Loucy (cell line): ENCODE data around the gene HELZ.

Experiments
- EZH2phosphoT487 ChIP-seq: fragments of 200-600 bp; IDR thresholded peaks from 2 replicates; pipeline ENCODE4 v1.6.1; 2018; ENCODE audit warnings: antibody characterized with exemption, mild to moderate bottlenecking, moderate library complexity, borderline replicate concordance
- TF ChIP-seq, protein P1 (sequence below): fragments of 200-600 bp; sonication (generic); conservative IDR thresholded peaks from 2 replicates; pipeline ENCODE4 v1.5.1; 2014; ENCODE audit warnings: mild to moderate bottlenecking, antibody characterized with exemption, low read length

DNA sequence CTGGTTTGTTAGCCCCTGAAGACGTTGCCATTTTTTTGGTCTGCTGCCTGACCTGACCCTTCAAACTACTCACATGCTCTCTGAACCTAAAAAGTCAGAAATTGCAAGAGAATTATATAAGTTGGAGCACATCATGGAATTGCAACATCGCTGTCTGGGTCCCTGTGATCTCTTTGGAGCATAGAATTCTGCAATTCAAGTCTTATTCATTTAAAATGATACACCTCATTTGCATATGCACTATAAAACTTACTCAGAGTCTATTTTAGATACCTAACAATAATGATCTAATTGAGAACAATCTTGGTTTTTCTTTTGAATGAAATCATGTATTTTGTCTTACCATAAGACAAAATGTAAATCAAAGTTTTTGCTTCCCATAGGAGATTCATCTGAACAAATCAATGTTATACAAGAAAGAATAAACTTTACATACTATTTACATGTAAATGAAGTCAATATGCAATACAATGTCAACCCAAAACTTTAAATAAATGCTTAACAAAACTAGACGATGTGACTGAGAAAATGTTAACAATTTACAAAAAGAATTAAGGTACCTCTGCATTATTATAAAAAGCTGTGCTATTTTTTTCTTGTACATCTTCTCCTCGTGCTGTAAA lies 99.7 kb downstream of the HELZ start:
- TF ChIP-seq, protein P1, sequence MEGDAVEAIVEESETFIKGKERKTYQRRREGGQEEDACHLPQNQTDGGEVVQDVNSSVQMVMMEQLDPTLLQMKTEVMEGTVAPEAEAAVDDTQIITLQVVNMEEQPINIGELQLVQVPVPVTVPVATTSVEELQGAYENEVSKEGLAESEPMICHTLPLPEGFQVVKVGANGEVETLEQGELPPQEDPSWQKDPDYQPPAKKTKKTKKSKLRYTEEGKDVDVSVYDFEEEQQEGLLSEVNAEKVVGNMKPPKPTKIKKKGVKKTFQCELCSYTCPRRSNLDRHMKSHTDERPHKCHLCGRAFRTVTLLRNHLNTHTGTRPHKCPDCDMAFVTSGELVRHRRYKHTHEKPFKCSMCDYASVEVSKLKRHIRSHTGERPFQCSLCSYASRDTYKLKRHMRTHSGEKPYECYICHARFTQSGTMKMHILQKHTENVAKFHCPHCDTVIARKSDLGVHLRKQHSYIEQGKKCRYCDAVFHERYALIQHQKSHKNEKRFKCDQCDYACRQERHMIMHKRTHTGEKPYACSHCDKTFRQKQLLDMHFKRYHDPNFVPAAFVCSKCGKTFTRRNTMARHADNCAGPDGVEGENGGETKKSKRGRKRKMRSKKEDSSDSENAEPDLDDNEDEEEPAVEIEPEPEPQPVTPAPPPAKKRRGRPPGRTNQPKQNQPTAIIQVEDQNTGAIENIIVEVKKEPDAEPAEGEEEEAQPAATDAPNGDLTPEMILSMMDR = no peak
- TF ChIP-seq EZH2phosphoT487 = no peak
